Measurements from ENCODE around the gene TXLNB.
"Not testable (repeated sequence)": the region's sequence is repeated elsewhere in the genome, so short reads cannot be mapped to it uniquely, and the experiment has no call there.

TXLNB gene

GRCh38 chr6:139313229-139313628 is 21.4 kb upstream of the TXLNB start:
- H3K4me3 ChIP-seq (ENCODE audit: low read depth, low read length) = no peak overlapping the region

- H3K4me3 ChIP-seq (ENCODE audit: low read depth, low read length) = no peak overlapping the region
These were observed 20.0 kb upstream of the TXLNB start for GRCh38 chr6:139311831-139312230.

- no peak overlapping the region for H3K4me3 ChIP-seq (ENCODE audit: low read depth, low read length)
These were observed 17.3 kb upstream of the TXLNB start for GRCh38 chr6:139308936-139309603.

- no peak overlapping the region for H3K4me3 ChIP-seq (ENCODE audit: low read depth, low read length)
These were observed 16.6 kb upstream of the TXLNB start for GRCh38 chr6:139308286-139308916.

- H3K4me3 ChIP-seq (ENCODE audit: low read depth, low read length) = no peak overlapping the region
These were observed 14.6 kb upstream of the TXLNB start for GRCh38 chr6:139306291-139306981.

- H3K4me3 ChIP-seq (ENCODE audit: low read depth, low read length) = no peak overlapping the region
These were observed 11.4 kb upstream of the TXLNB start for GRCh38 chr6:139303185-139303584.

- H3K4me3 ChIP-seq (ENCODE audit: low read depth, low read length) = no peak overlapping the region
These were observed 6.1 kb upstream of the TXLNB start for GRCh38 chr6:139297921-139298320.

GRCh38 chr6:139296927-139297326 is 5.1 kb upstream of the TXLNB start:
- no peak overlapping the region for H3K4me3 ChIP-seq (ENCODE audit: low read depth, low read length)

GRCh38 chr6:139295901-139296300 is 4.1 kb upstream of the TXLNB start:
- H3K4me3 ChIP-seq (ENCODE audit: low read depth, low read length) = no peak overlapping the region

- no peak overlapping the region for H3K4me3 ChIP-seq (ENCODE audit: low read depth, low read length)
These were observed 2.3 kb upstream of the TXLNB start for GRCh38 chr6:139294090-139294489.

GRCh38 chr6:139293230-139293629 is 1.4 kb upstream of the TXLNB start:
- H3K4me3 ChIP-seq (ENCODE audit: low read depth, low read length) = not testable (repeated sequence)

GRCh38 chr6:139290787-139291311 is 949 bp downstream of the TXLNB start:
- no peak overlapping the region for H3K4me3 ChIP-seq (ENCODE audit: low read depth, low read length)

- H3K4me3 ChIP-seq (ENCODE audit: low read depth, low read length) = no peak overlapping the region
These were observed 2.6 kb downstream of the TXLNB start for GRCh38 chr6:139289233-139289632.

- H3K4me3 ChIP-seq (ENCODE audit: low read depth, low read length) = no peak overlapping the region
These were observed 3.2 kb downstream of the TXLNB start for GRCh38 chr6:139288496-139289040.

GRCh38 chr6:139287868-139288267 is 3.9 kb downstream of the TXLNB start:
- no peak overlapping the region for H3K4me3 ChIP-seq (ENCODE audit: low read depth, low read length)

GRCh38 chr6:139286438-139286837 is 5.4 kb downstream of the TXLNB start:
- H3K4me3 ChIP-seq (ENCODE audit: low read depth, low read length) = not testable (repeated sequence)

- no peak overlapping the region for H3K4me3 ChIP-seq (ENCODE audit: low read depth, low read length)
These were observed 6.2 kb downstream of the TXLNB start for GRCh38 chr6:139285590-139285989.

- no peak overlapping the region for H3K4me3 ChIP-seq (ENCODE audit: low read depth, low read length)
These were observed 7.0 kb downstream of the TXLNB start for GRCh38 chr6:139284789-139285188.

GRCh38 chr6:139282684-139283083 is 9.1 kb downstream of the TXLNB start:
- no peak overlapping the region for H3K4me3 ChIP-seq (ENCODE audit: low read depth, low read length)

GRCh38 chr6:139278190-139278589 is 13.6 kb downstream of the TXLNB start:
- H3K4me3 ChIP-seq (ENCODE audit: low read depth, low read length) = no peak overlapping the region

- H3K4me3 ChIP-seq (ENCODE audit: low read depth, low read length) = no peak overlapping the region
These were observed 14.2 kb downstream of the TXLNB start for GRCh38 chr6:139277587-139277986.

GRCh38 chr6:139277161-139277560 is 14.6 kb downstream of the TXLNB start:
- no peak overlapping the region for H3K4me3 ChIP-seq (ENCODE audit: low read depth, low read length)
